ENCODE data around the gene SH3GL2. TPM values are rescaled to one million over a fixed set of nuclear protein-coding genes. Genes with fewer than 3 reads are reported as not detected.

Gene SH3GL2
- polyA plus RNA-seq, 3 donors, result 5.4 to 6.4 (median 5.5) TPM

GRCh38 chr9:17653947-17654465 is 75.1 kb downstream of the SH3GL2 start:
- no peak for DNase-seq (ENCODE audit: low read depth in 3 of 3, low spot score in 2 of 3)

- no peak for DNase-seq (ENCODE audit: low read depth in 3 of 3, low spot score in 2 of 3)
Observed at GRCh38 chr9:17656889-17657288, 78.0 kb downstream of the SH3GL2 start.

- no peak for DNase-seq (ENCODE audit: low read depth in 3 of 3, low spot score in 2 of 3)
Observed at GRCh38 chr9:17658237-17658636, 79.4 kb downstream of the SH3GL2 start.

- no peak for DNase-seq (ENCODE audit: low read depth in 3 of 3, low spot score in 2 of 3)
Observed at GRCh38 chr9:17660158-17660557, 81.3 kb downstream of the SH3GL2 start.

GRCh38 chr9:17665450-17665849 is 86.6 kb downstream of the SH3GL2 start:
- no peak for DNase-seq (ENCODE audit: low read depth in 3 of 3, low spot score in 2 of 3)

GRCh38 chr9:17669206-17669605 is 90.3 kb downstream of the SH3GL2 start:
- DNase-seq (ENCODE audit: low read depth in 3 of 3, low spot score in 2 of 3), result no peak

- DNase-seq (ENCODE audit: low read depth in 3 of 3, low spot score in 2 of 3), result no peak
Observed at GRCh38 chr9:17682684-17683083, 103.8 kb downstream of the SH3GL2 start.

GRCh38 chr9:17688834-17689233 is 110.0 kb downstream of the SH3GL2 start:
- no peak for DNase-seq (ENCODE audit: low read depth in 3 of 3, low spot score in 2 of 3)

GRCh38 chr9:17694336-17694735 is 115.5 kb downstream of the SH3GL2 start:
- no peak for DNase-seq (ENCODE audit: low read depth in 3 of 3, low spot score in 2 of 3)

GRCh38 chr9:17695482-17695881 is 116.6 kb downstream of the SH3GL2 start:
- no peak for DNase-seq (ENCODE audit: low read depth in 3 of 3, low spot score in 2 of 3)

GRCh38 chr9:17699615-17700330 is 120.9 kb downstream of the SH3GL2 start:
- no peak for DNase-seq (ENCODE audit: low read depth in 3 of 3, low spot score in 2 of 3)

GRCh38 chr9:17706347-17706746 is 127.5 kb downstream of the SH3GL2 start:
- no peak for DNase-seq (ENCODE audit: low read depth in 3 of 3, low spot score in 2 of 3)

- no peak for DNase-seq (ENCODE audit: low read depth in 3 of 3, low spot score in 2 of 3)
Observed at GRCh38 chr9:17719053-17719452, 140.2 kb downstream of the SH3GL2 start.

- DNase-seq (ENCODE audit: low read depth in 3 of 3, low spot score in 2 of 3), result no peak
Observed at GRCh38 chr9:17721954-17722353, 143.1 kb downstream of the SH3GL2 start.

- no peak for DNase-seq (ENCODE audit: low read depth in 3 of 3, low spot score in 2 of 3)
Observed at GRCh38 chr9:17723656-17724055, 144.8 kb downstream of the SH3GL2 start.

GRCh38 chr9:17725399-17726010 is 146.6 kb downstream of the SH3GL2 start:
- no peak for DNase-seq (ENCODE audit: low read depth in 3 of 3, low spot score in 2 of 3)

- DNase-seq (ENCODE audit: low read depth in 3 of 3, low spot score in 2 of 3), result no peak
Observed at GRCh38 chr9:17726298-17726697, 147.4 kb downstream of the SH3GL2 start.

- DNase-seq (ENCODE audit: low read depth in 3 of 3, low spot score in 2 of 3), result no peak
Observed at GRCh38 chr9:17730899-17731298, 152.0 kb downstream of the SH3GL2 start.

- DNase-seq (ENCODE audit: low read depth in 3 of 3, low spot score in 2 of 3), result no peak
Observed at GRCh38 chr9:17731308-17731707, 152.4 kb downstream of the SH3GL2 start.

GRCh38 chr9:17734674-17735073 is 155.8 kb downstream of the SH3GL2 start:
- DNase-seq (ENCODE audit: low read depth in 3 of 3, low spot score in 2 of 3), result no peak

GRCh38 chr9:17735859-17736258 is 157.0 kb downstream of the SH3GL2 start:
- no peak for DNase-seq (ENCODE audit: low read depth in 3 of 3, low spot score in 2 of 3)

- DNase-seq (ENCODE audit: low read depth in 3 of 3, low spot score in 2 of 3), result no peak
Observed at GRCh38 chr9:17739022-17739421, 160.2 kb downstream of the SH3GL2 start.

Data from right renal cortex interstitium (tissue), 3 donors.